ENCODE data around the gene DYRK1A. TPM values are rescaled to one million over a fixed set of nuclear protein-coding genes. Genes with fewer than 3 reads are reported as not detected.

The DYRK1A gene
- total and polyA plus RNA-seq, 2 of the 13 experiments (the other 11 are each of a cell fraction or from before 2014, with no cell fraction given), result 24.6 to 34.2 TPM

- Histone ChIP-seq H3K9ac (ENCODE audit: insufficient read depth, low read depth, low read length) (peak overlapping the region; percentile 46), H3K27me3 (ENCODE audit: control insufficient read depth in 1 of 2, insufficient read depth in 2 of 2, low read length in 2 of 2) (peaks cover 0 to 3% of the 10 kb centered on the region in 2 experiments; a peak in 2 of 5 replicates), H3K9me3 (ENCODE audit: low read length) (no peaks in the 10 kb centered on the region), H3K4me3 (replicated peaks in 1 of 3; ENCODE audit: insufficient read depth in 1 of 3, low read depth in 2 of 3, low read length in 3 of 3) (peak overlapping the region in 2 of 3 experiments; percentile 68 to 76), H3K79me2 (ENCODE audit: insufficient read depth, low read length) (no peaks in the 10 kb centered on the region), H3K27ac (ENCODE audit: extremely low read length, insufficient read depth, low read length) (peak overlapping the region; percentile 66), H4K20me1 (ENCODE audit: insufficient read depth, low read length) (no peaks in the 10 kb centered on the region), H3K36me3 (replicated peaks in 1 of 2; ENCODE audit: control insufficient read depth in 1 of 2, insufficient read depth in 2 of 2, low read length in 2 of 2) (no peaks in the 10 kb centered on the region), H3K4me1 (ENCODE audit: insufficient read depth, low read length) (peaks cover 23% of the 10 kb centered on the region), H3K4me2 (ENCODE audit: low read depth, low read length) (peak overlapping the region; percentile 96), H2AFZ (ENCODE audit: low read length) (peak overlapping the region; percentile 43)
- peak; percentile 70 for ATAC-seq
- FAIRE-seq, result no peak
- BruUV-seq (replicated peaks), result no TSS peak
- in situ Hi-C loops (cut with HindIII; ENCODE audit: extremely low pct_ligation_motif_present, low pct_unique_long_range_greater_than_20kb), result no loop called here
- intact Hi-C loops (cut with micrococcal nuclease; ENCODE audit: unreplicated experiment), result no loop called here
- 13% methylated on average over 13 of the region's 14 CpGs for WGBS (ENCODE audit: low lambda C conversion rate)
- ChIA-PET POLR2A (interaction anchor here (0.7 to 1.7 kb wide), 11 partner anchors 7 to 494 kb away, joined by 3 to 9 read pairs (median 5); partner anchors contain the start of genes DYRK1A and VPS26C), CTCF (ENCODE audit: low intra/inter-chr PET ratio, low total read pairs) (no interaction called here)
- peak; percentile 60 for DNase-seq (ENCODE audit: low spot score)
- TF ChIP-seq, protein P1, sequence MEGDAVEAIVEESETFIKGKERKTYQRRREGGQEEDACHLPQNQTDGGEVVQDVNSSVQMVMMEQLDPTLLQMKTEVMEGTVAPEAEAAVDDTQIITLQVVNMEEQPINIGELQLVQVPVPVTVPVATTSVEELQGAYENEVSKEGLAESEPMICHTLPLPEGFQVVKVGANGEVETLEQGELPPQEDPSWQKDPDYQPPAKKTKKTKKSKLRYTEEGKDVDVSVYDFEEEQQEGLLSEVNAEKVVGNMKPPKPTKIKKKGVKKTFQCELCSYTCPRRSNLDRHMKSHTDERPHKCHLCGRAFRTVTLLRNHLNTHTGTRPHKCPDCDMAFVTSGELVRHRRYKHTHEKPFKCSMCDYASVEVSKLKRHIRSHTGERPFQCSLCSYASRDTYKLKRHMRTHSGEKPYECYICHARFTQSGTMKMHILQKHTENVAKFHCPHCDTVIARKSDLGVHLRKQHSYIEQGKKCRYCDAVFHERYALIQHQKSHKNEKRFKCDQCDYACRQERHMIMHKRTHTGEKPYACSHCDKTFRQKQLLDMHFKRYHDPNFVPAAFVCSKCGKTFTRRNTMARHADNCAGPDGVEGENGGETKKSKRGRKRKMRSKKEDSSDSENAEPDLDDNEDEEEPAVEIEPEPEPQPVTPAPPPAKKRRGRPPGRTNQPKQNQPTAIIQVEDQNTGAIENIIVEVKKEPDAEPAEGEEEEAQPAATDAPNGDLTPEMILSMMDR (CRISPR knock-in tag; IDR thresholded peaks at IDR 0.05), result peak; percentile 31; the same call in 1 of the 2 replicates
- TF ChIP-seq JUND (CRISPR knock-in tag; IDR thresholded peaks at IDR 0.05), result 0 out of 2 replicates have a peak, but pooled peaks have one; percentile 20
- peak; percentile 33; the same call in 1 of the 2 replicates for TF ChIP-seq NRL (CRISPR knock-in tag; IDR thresholded peaks at IDR 0.05; ENCODE audit: borderline replicate concordance)
- no peak for TF ChIP-seq SALL1 (CRISPR knock-in tag; IDR thresholded peaks at IDR 0.05)
- TF ChIP-seq ZBTB21 (CRISPR knock-in tag; IDR thresholded peaks at IDR 0.05), result peak; percentile 78; the same call in 1 of the 2 replicates
- peak; percentile 68 for TF ChIP-seq CREB1 (IDR thresholded peaks at IDR 0.05)
- TF ChIP-seq CREB1 (CRISPR knock-in tag; IDR thresholded peaks at IDR 0.05), result no peak
- no peak for TF ChIP-seq NONO (IDR thresholded peaks at IDR 0.05)
- TF ChIP-seq NONO (CRISPR knock-in tag; conservative IDR thresholded peaks at IDR 0.05), result no peak
- TF ChIP-seq IRX3 (CRISPR knock-in tag; IDR thresholded peaks at IDR 0.05; ENCODE audit: borderline replicate concordance, low read depth), result no peak
- TF ChIP-seq GATAD2A (CRISPR knock-in tag; IDR thresholded peaks at IDR 0.05), result 0 out of 2 replicates have a peak, but pooled peaks have one; percentile 15
- peak; percentile 84 for TF ChIP-seq FOSL2 (CRISPR knock-in tag; IDR thresholded peaks at IDR 0.05)
- no peak for TF ChIP-seq RBFOX2 (IDR thresholded peaks at IDR 0.05; ENCODE audit: low read depth, low read length)
- 0 out of 2 replicates have a peak, but pooled peaks have one; percentile 12 for TF ChIP-seq HOXA5 (CRISPR knock-in tag; IDR thresholded peaks at IDR 0.05)
- TF ChIP-seq KMT2A (CRISPR knock-in tag; IDR thresholded peaks at IDR 0.05), result no peak
- TF ChIP-seq, protein P2, sequence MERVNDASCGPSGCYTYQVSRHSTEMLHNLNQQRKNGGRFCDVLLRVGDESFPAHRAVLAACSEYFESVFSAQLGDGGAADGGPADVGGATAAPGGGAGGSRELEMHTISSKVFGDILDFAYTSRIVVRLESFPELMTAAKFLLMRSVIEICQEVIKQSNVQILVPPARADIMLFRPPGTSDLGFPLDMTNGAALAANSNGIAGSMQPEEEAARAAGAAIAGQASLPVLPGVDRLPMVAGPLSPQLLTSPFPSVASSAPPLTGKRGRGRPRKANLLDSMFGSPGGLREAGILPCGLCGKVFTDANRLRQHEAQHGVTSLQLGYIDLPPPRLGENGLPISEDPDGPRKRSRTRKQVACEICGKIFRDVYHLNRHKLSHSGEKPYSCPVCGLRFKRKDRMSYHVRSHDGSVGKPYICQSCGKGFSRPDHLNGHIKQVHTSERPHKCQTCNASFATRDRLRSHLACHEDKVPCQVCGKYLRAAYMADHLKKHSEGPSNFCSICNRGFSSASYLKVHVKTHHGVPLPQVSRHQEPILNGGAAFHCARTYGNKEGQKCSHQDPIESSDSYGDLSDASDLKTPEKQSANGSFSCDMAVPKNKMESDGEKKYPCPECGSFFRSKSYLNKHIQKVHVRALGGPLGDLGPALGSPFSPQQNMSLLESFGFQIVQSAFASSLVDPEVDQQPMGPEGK (CRISPR knock-in tag; IDR thresholded peaks at IDR 0.05), result 0 out of 2 replicates have a peak, but pooled peaks have one; percentile 29
- no peak for TF ChIP-seq ZNF639 (CRISPR knock-in tag; conservative IDR thresholded peaks at IDR 0.05)
- TF ChIP-seq SAP130 (CRISPR knock-in tag; IDR thresholded peaks at IDR 0.05; ENCODE audit: low read depth), result 0 out of 2 replicates have a peak, but pooled peaks have one; percentile 18
- TF ChIP-seq RFX5 (IDR thresholded peaks at IDR 0.05; ENCODE audit: low read depth, low read length), result peak; percentile 37; the same call in 1 of the 2 replicates
Measured at GRCh38 chr21:37564341-37564923, 197.9 kb downstream of the DYRK1A start.
